ENCODE results near the gene MCTP1.

DNA sequence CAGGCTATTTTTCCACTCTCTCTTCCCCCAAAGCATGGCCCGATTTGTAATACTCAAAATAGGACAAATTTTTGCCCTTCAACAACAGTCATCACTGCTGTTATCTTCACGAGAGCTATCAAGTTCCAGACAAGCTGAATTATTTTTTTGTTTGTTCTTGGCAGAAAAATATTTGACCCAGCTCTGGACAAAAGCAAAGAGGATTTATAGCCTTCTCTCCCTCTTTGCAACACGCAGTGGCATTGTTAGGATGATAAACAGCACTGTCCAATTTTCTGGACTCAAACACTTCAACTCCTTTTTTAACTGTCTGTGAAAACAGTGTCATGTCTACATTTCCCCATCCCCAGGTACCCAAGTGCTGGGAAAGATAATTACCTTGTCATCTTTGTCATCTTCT lies 506.2 kb downstream of the MCTP1 start:
- TF ChIP-seq CTCF (IDR thresholded peaks at IDR 0.05 in 4 of 5, conservative IDR thresholded peaks at IDR 0.05 in 1 of 5) (no peak), POLR2A (IDR thresholded peaks at IDR 0.05) (no peak)
